GM12892 (cell line): ENCODE data around the gene BLID.

Experiments
- POLR2A ChIP-seq: IDR thresholded peaks from 2 replicates; pipeline ENCODE4 v1.6.1; 2011; ENCODE audit warnings: low read depth, low read length, control low read depth
- POLR2AphosphoS5 ChIP-seq: IDR thresholded peaks from 2 replicates; pipeline ENCODE4 v1.6.1; 2011; ENCODE audit warnings: low read depth, low read length, control low read depth
- TAF1 ChIP-seq: IDR thresholded peaks from 2 replicates; pipeline ENCODE4 v1.6.1; 2011; ENCODE audit warnings: low read depth, mild to moderate bottlenecking, control low read depth, low read length, borderline replicate concordance

- TF ChIP-seq POLR2AphosphoS5 = no peak
- TF ChIP-seq POLR2A = no peak
- no peak for TF ChIP-seq TAF1
Measured at GRCh38 chr11:122068837-122069236, 47.2 kb downstream of the BLID start.
